Prostate gland (tissue), 2 donors: Measurements from ENCODE around the gene CADPS. TPM values are rescaled to one million over a fixed set of nuclear protein-coding genes. Genes with fewer than 3 reads are reported as not detected.

Source experiments
- DNase-seq: peaks from one replicate; pipeline ENCODE4 v3.0.0-alpha.2; 2019; ENCODE audit warnings: low spot score
- H3K27ac ChIP-seq, 2 donors: fragments of 200-600 bp; sonication (generic); 2 replicates each; pipeline ENCODE4 v1.5.1; 2017 to 2019
- H3K27me3 ChIP-seq: fragments of 200-600 bp; sonication (generic); replicated peaks from 2 replicates; pipeline ENCODE4 v1.5.1; 2019; ENCODE audit not compliant: insufficient read depth
- H3K36me3 ChIP-seq, 2 donors: fragments of 200-600 bp; sonication (generic); 1 replicate in 1 of 2; 2 replicates in 1 of 2; pipeline versions ENCODE4 v1.5.1 to v1.8.1; 2017 to 2019
- H3K4me1 ChIP-seq: fragments of 200-600 bp; sonication (generic); replicated peaks from 2 replicates; pipeline ENCODE4 v1.5.1; 2019
- H3K4me3 ChIP-seq, 2 donors: fragments of 200-600 bp; sonication (generic); 2 replicates each; pipeline ENCODE4 v1.5.1; 2017 to 2019
- H3K9me3 ChIP-seq: fragments of 200-600 bp; sonication (generic); 2 replicates; pipeline ENCODE4 v1.5.1; 2017
- POLR2A ChIP-seq: fragments of 450-650 bp; IDR thresholded peaks from one replicate; pipeline ENCODE4 v1.6.1; 2016; ENCODE audit warnings: antibody characterized with exemption, mild to moderate bottlenecking
- POLR2AphosphoS5 ChIP-seq: sonication (generic); formaldehyde crosslinking; IDR thresholded peaks from one replicate; pipeline ENCODE4 v1.6.1; 2017; ENCODE audit warnings: antibody characterized with exemption
- WGBS: methylation state at CpG from one replicate; pipeline ENCODE4 v1.1.5; 2018; 5-methylcytosine and 5-hydroxymethylcytosine counted together
- intact Hi-C: fragments of 100-400 bp; cut with DNase I; formaldehyde crosslinking; loops from one replicate; pipeline ENCODE4 v1.14.2; 2022
- total RNA-seq, 2 donors: library from RNA; depleted of rRNA; stranded (reverse); fragments of >200 nt; gene quantifications; one replicate each; pipeline ENCODE4 v1.1.0, GENCODE V29; 2016
- TF ChIP-seq, protein P1 (sequence below), 4 experiments: fragments of 200-600 bp in 2 of 4; fragments of 450-650 bp in 2 of 4; sonication (generic) in 2 of 4; IDR thresholded peaks; 1 replicate in 3 of 4; 2 replicates in 1 of 4; pipeline ENCODE4 v1.5.1; 2016 to 2019; ENCODE audit warnings: antibody characterized with exemption in 4 of 4, mild to moderate bottlenecking in 2 of 4, moderate library complexity in 2 of 4

Gene CADPS
- total RNA-seq, 2 donors from 2014 or later = 4.0 to 7.7 TPM

GRCh38 chr3:62895901-62896300 lies 20.7 kb upstream of the CADPS start:
- intact Hi-C loops = no loop called here
- no peaks in the 10 kb centered on the region for H3K4me1 ChIP-seq
- no peaks in the 10 kb centered on the region for H3K27me3 ChIP-seq
- TF ChIP-seq, protein P1, sequence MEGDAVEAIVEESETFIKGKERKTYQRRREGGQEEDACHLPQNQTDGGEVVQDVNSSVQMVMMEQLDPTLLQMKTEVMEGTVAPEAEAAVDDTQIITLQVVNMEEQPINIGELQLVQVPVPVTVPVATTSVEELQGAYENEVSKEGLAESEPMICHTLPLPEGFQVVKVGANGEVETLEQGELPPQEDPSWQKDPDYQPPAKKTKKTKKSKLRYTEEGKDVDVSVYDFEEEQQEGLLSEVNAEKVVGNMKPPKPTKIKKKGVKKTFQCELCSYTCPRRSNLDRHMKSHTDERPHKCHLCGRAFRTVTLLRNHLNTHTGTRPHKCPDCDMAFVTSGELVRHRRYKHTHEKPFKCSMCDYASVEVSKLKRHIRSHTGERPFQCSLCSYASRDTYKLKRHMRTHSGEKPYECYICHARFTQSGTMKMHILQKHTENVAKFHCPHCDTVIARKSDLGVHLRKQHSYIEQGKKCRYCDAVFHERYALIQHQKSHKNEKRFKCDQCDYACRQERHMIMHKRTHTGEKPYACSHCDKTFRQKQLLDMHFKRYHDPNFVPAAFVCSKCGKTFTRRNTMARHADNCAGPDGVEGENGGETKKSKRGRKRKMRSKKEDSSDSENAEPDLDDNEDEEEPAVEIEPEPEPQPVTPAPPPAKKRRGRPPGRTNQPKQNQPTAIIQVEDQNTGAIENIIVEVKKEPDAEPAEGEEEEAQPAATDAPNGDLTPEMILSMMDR (IDR thresholded peaks at IDR 0.05) = no peak
- TF ChIP-seq POLR2AphosphoS5 (no peak), POLR2A (no peak)
- 87% methylated on average over 3 of the region's 3 CpGs for WGBS
- H3K9me3 ChIP-seq = no peaks in the 10 kb centered on the region
- DNase-seq = no peak
- H3K4me3 ChIP-seq = no peak overlapping the region
- no peak overlapping the region for H3K27ac ChIP-seq
- H3K36me3 ChIP-seq = no peaks in the 10 kb centered on the region

- DNase-seq = no peak
- intact Hi-C loops = no loop called here
- 82% methylated on average over 2 of the region's 2 CpGs for WGBS
- Histone ChIP-seq H3K4me1 (no peaks in the 10 kb centered on the region), H3K27ac (no peak overlapping the region), H3K9me3 (no peaks in the 10 kb centered on the region), H3K4me3 (no peak overlapping the region), H3K36me3 (no peaks in the 10 kb centered on the region), H3K27me3 (no peaks in the 10 kb centered on the region)
- TF ChIP-seq POLR2A (no peak), POLR2AphosphoS5 (no peak)
- TF ChIP-seq, protein P1 (IDR thresholded peaks at IDR 0.05) = no peak
These were observed 17.7 kb upstream of the CADPS start for GRCh38 chr3:62892951-62893350.

DNA sequence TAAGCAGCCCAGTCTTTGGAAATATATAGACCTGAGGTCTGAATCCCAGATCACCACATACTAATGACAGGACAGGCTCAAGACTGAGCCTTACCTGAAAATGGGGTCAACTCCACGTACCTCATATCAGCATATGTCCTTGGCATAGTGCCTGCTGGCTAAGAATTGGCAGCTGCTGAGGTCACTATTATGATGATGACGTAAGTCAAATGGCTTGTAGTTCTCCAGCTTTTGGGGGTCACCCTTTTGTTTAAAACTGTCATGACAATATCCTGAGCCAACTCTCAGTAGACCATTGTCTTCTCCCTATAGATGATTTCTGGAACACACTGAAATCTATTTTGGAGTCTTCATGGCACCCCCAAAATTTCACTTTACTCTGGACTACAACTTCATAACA lies 16.8 kb upstream of the CADPS start:
- Histone ChIP-seq H3K4me3 (no peak overlapping the region), H3K9me3 (no peaks in the 10 kb centered on the region), H3K27me3 (no peaks in the 10 kb centered on the region), H3K27ac (no peak overlapping the region), H3K4me1 (no peaks in the 10 kb centered on the region), H3K36me3 (no peaks in the 10 kb centered on the region)
- WGBS = 72% methylated on average over 2 of the region's 2 CpGs
- DNase-seq = no peak
- TF ChIP-seq, protein P1 (IDR thresholded peaks at IDR 0.05) = no peak
- TF ChIP-seq POLR2AphosphoS5 = no peak
- TF ChIP-seq POLR2A = no peak
- intact Hi-C loops = no loop called here

- Histone ChIP-seq H3K27ac (no peak overlapping the region), H3K36me3 (no peaks in the 10 kb centered on the region), H3K27me3 (no peaks in the 10 kb centered on the region), H3K4me1 (no peaks in the 10 kb centered on the region), H3K9me3 (no peaks in the 10 kb centered on the region), H3K4me3 (no peak overlapping the region)
- no peak for DNase-seq
- TF ChIP-seq POLR2A (no peak), POLR2AphosphoS5 (no peak)
- TF ChIP-seq, protein P1 (IDR thresholded peaks at IDR 0.05) = no peak
- WGBS = 95% methylated on average over 1 of the region's 1 CpG
- intact Hi-C loops = no loop called here
These were observed 13.6 kb upstream of the CADPS start for GRCh38 chr3:62888778-62889177.

DNA sequence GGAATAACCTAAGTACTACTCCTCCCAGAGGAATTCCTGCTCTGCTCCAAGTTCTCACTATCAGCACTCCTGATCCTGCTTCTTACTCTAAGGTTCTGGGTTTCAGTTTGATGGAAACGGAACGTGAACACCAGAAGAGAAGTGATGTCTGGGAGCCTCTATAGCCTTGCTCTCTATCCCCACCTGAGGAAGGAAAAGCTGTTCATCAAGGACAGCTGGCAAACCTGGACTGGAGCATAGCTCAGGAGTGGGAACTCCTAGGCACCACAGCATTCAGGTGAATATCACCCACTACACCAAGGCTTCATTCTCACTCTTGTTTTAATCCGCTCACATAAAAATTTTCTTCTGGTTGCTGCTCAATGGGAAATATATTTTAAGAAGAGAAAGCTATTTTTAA lies 13.0 kb upstream of the CADPS start:
- Histone ChIP-seq H3K9me3 (no peaks in the 10 kb centered on the region), H3K27ac (no peak overlapping the region), H3K4me3 (no peak overlapping the region), H3K4me1 (no peaks in the 10 kb centered on the region), H3K27me3 (no peaks in the 10 kb centered on the region), H3K36me3 (no peaks in the 10 kb centered on the region)
- DNase-seq = no peak
- TF ChIP-seq, protein P1 (IDR thresholded peaks at IDR 0.05) = no peak
- TF ChIP-seq POLR2A (no peak), POLR2AphosphoS5 (no peak)
- WGBS = 36% methylated on average over 3 of the region's 3 CpGs
- intact Hi-C loops = no loop called here
